HEK293 (cell line): ENCODE data around the gene UTP15.
A peak's percentile ranks its signal among the peaks of the same experiment; 100 is the strongest.

ENCODE experiments used
- CTCF ChIA-PET: fragments of 350-600 bp; formaldehyde crosslinking; extraction: SDS; loops from one replicate; lab custom pipeline; 2021; ENCODE audit warnings: antibody characterized with exemption; lab: Yijun Ruan, JAX
- POLR2A ChIA-PET: fragments of 300-600 bp; formaldehyde crosslinking; extraction: SDS; loops from one replicate; lab custom pipeline; 2020; ENCODE audit warnings: antibody characterized with exemption, inconsistent platforms; lab: Yijun Ruan, JAX
- H3K27ac ChIP-seq: fragments of 200-500 bp; sonication (Bioruptor generic); 2 replicates; pipeline ENCODE4 v1.5.1; 2014; ENCODE audit warnings: low read depth, low read length, control low read depth, inconsistent platforms; ENCODE audit errors: extremely low read depth
- H3K36me3 ChIP-seq, 2 experiments: fragments of 200-500 bp in 1 of 2; sonication (Bioruptor generic) in 1 of 2; 1 replicate in 1 of 2; 2 replicates in 1 of 2; pipeline ENCODE4 v1.5.1; 2014 to 2017; ENCODE audit warnings: inconsistent platforms in 2 of 2, low read length in 2 of 2; ENCODE audit not compliant: control insufficient read depth in 2 of 2, insufficient read depth in 1 of 2
- H3K4me1 ChIP-seq: fragments of 200-500 bp; sonication (Bioruptor generic); 2 replicates; pipeline ENCODE4 v1.5.1; 2014; ENCODE audit warnings: mild to moderate bottlenecking, low read length, inconsistent platforms; ENCODE audit not compliant: control insufficient read depth, insufficient read depth
- H3K4me3 ChIP-seq: 2 replicates; pipeline ENCODE4 v1.5.1; 2011; ENCODE audit warnings: low read depth, mild to moderate bottlenecking, control low read depth, low read length, moderate library complexity
- H3K9me3 ChIP-seq: fragments of 200-500 bp; sonication (Bioruptor generic); 2 replicates; pipeline ENCODE4 v1.5.1; 2014; ENCODE audit warnings: low read depth, low read length, inconsistent platforms; ENCODE audit not compliant: control insufficient read depth, insufficient read depth
- KLF9 ChIP-seq: fragments of 450-650 bp; formaldehyde crosslinking; IDR thresholded peaks from 2 replicates; pipeline ENCODE4 v1.5.1; 2016; ENCODE audit warnings: missing biosample characterization, missing genetic modification characterization, low read depth
- MZF1 ChIP-seq: fragments of 450-650 bp; formaldehyde crosslinking; IDR thresholded peaks from 2 replicates; pipeline ENCODE4 v1.5.1; 2017; ENCODE audit warnings: missing biosample characterization, missing genetic modification characterization, borderline replicate concordance
- OVOL3 ChIP-seq: fragments of 450-650 bp; formaldehyde crosslinking; IDR thresholded peaks from 2 replicates; pipeline ENCODE4 v1.5.1; 2016; ENCODE audit warnings: missing biosample characterization, missing genetic modification characterization
- SP3 ChIP-seq: fragments of 450-650 bp; formaldehyde crosslinking; IDR thresholded peaks from 2 replicates; pipeline ENCODE4 v1.5.1; 2016; ENCODE audit warnings: missing biosample characterization, missing genetic modification characterization
- ZBTB48 ChIP-seq: fragments of 450-650 bp; formaldehyde crosslinking; IDR thresholded peaks from 2 replicates; pipeline ENCODE4 v1.5.1; 2016; ENCODE audit warnings: missing biosample characterization, missing genetic modification characterization
- ZBTB8A ChIP-seq: fragments of 450-650 bp; formaldehyde crosslinking; IDR thresholded peaks from 2 replicates; pipeline ENCODE4 v1.5.1; 2016; ENCODE audit warnings: missing biosample characterization, missing genetic modification characterization
- ZNF341 ChIP-seq: fragments of 450-650 bp; formaldehyde crosslinking; IDR thresholded peaks from 2 replicates; pipeline ENCODE4; 2016; ENCODE audit warnings: low read depth, missing biosample characterization, missing genetic modification characterization
- ZNF366 ChIP-seq: fragments of 450-650 bp; formaldehyde crosslinking; conservative IDR thresholded peaks from 2 replicates; pipeline ENCODE4 v1.5.1; 2016; ENCODE audit warnings: missing biosample characterization, missing genetic modification characterization
- TF ChIP-seq, protein P1 (sequence below): fragments of 450-650 bp; formaldehyde crosslinking; IDR thresholded peaks from 2 replicates; pipeline ENCODE4 v1.5.1; 2016; ENCODE audit warnings: missing biosample characterization, missing genetic modification characterization
- TF ChIP-seq, protein P2 (sequence below): fragments of 450-650 bp; formaldehyde crosslinking; IDR thresholded peaks from 2 replicates; pipeline ENCODE4 v1.5.1; 2017; ENCODE audit warnings: missing biosample characterization, missing genetic modification characterization
- TF ChIP-seq, protein P3 (sequence below): fragments of 450-650 bp; formaldehyde crosslinking; IDR thresholded peaks from 2 replicates; pipeline ENCODE4 v1.5.1; 2016; ENCODE audit warnings: missing biosample characterization, missing genetic modification characterization
- TF ChIP-seq, protein P4 (sequence below): sonication (generic); formaldehyde crosslinking; IDR thresholded peaks from 2 replicates; pipeline ENCODE4 v1.8.1; 2022; ENCODE audit warnings: mild to moderate bottlenecking, moderate library complexity, missing genetic modification reagents
- TF ChIP-seq, protein P5 (sequence below): fragments of 450-650 bp; formaldehyde crosslinking; IDR thresholded peaks from 2 replicates; pipeline ENCODE4 v1.5.1; 2016; ENCODE audit warnings: missing biosample characterization, missing genetic modification characterization
- TF ChIP-seq, protein P6 (sequence below): fragments of 450-650 bp; IDR thresholded peaks from 2 replicates; pipeline ENCODE4 v1.5.1; 2018; ENCODE audit warnings: missing biosample characterization, missing genetic modification characterization

UTP15 gene

DNA sequence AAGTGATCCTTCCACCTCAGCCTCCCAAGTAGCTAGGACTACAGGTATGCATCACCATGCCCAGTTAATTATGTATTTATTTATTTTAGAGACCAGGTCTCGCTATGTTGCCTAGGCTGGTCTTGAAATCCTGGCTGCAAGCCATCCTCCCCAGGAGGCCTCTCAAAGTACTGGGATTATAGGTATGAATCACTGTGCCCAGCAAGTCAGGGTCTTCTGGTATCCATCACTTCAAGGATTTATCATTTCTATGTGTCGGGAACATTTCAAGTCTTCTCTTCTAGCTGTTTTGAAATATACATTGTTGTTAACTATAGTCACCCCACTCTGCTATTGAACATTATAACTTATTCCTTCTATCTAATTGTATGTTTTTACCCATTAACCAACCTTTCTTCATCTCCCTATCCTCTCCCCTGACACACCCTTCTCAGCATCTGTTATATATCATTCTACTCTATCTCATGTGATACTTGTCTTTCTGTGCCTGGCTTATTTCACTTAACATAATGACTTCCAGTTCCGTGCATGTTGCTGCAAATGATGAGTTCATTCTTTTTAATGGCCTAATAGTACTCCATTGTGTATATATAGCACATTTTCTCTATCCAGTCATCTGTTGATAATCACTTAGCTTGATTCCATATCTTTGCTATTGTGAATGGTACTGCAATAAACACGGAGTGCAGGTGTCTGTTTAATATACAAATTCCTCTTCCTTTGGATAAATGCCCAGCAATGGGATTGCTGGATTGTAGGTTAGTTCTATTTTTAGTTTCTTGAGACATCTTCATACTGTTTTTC is 26.4 kb downstream of the UTP15 start (continued):
- TF ChIP-seq, protein P1, sequence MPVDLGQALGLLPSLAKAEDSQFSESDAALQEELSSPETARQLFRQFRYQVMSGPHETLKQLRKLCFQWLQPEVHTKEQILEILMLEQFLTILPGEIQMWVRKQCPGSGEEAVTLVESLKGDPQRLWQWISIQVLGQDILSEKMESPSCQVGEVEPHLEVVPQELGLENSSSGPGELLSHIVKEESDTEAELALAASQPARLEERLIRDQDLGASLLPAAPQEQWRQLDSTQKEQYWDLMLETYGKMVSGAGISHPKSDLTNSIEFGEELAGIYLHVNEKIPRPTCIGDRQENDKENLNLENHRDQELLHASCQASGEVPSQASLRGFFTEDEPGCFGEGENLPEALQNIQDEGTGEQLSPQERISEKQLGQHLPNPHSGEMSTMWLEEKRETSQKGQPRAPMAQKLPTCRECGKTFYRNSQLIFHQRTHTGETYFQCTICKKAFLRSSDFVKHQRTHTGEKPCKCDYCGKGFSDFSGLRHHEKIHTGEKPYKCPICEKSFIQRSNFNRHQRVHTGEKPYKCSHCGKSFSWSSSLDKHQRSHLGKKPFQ (tag by site-specific recombination), result 0 out of 2 replicates have a peak, but pooled peaks have one; percentile 35
- TF ChIP-seq, protein P2, sequence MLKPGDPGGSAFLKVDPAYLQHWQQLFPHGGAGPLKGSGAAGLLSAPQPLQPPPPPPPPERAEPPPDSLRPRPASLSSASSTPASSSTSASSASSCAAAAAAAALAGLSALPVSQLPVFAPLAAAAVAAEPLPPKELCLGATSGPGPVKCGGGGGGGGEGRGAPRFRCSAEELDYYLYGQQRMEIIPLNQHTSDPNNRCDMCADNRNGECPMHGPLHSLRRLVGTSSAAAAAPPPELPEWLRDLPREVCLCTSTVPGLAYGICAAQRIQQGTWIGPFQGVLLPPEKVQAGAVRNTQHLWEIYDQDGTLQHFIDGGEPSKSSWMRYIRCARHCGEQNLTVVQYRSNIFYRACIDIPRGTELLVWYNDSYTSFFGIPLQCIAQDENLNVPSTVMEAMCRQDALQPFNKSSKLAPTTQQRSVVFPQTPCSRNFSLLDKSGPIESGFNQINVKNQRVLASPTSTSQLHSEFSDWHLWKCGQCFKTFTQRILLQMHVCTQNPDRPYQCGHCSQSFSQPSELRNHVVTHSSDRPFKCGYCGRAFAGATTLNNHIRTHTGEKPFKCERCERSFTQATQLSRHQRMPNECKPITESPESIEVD (tag by site-specific recombination), result 0 out of 2 replicates have a peak, but pooled peaks have one; percentile 26
- TF ChIP-seq ZBTB8A (no peak), ZBTB48 (tag by site-specific recombination) (no peak), OVOL3 (tag by site-specific recombination) (peak; percentile 70; the same call in 1 of the 2 replicates), ZNF366 (tag by site-specific recombination) (peak; percentile 82)
- TF ChIP-seq, protein P3, sequence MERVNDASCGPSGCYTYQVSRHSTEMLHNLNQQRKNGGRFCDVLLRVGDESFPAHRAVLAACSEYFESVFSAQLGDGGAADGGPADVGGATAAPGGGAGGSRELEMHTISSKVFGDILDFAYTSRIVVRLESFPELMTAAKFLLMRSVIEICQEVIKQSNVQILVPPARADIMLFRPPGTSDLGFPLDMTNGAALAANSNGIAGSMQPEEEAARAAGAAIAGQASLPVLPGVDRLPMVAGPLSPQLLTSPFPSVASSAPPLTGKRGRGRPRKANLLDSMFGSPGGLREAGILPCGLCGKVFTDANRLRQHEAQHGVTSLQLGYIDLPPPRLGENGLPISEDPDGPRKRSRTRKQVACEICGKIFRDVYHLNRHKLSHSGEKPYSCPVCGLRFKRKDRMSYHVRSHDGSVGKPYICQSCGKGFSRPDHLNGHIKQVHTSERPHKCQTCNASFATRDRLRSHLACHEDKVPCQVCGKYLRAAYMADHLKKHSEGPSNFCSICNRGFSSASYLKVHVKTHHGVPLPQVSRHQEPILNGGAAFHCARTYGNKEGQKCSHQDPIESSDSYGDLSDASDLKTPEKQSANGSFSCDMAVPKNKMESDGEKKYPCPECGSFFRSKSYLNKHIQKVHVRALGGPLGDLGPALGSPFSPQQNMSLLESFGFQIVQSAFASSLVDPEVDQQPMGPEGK (tag by site-specific recombination), result peak; percentile 41; the same call in 1 of the 2 replicates
- TF ChIP-seq, protein P4, sequence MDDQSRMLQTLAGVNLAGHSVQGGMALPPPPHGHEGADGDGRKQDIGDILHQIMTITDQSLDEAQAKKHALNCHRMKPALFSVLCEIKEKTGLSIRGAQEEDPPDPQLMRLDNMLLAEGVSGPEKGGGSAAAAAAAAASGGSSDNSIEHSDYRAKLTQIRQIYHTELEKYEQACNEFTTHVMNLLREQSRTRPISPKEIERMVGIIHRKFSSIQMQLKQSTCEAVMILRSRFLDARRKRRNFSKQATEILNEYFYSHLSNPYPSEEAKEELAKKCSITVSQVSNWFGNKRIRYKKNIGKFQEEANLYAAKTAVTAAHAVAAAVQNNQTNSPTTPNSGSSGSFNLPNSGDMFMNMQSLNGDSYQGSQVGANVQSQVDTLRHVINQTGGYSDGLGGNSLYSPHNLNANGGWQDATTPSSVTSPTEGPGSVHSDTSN (CRISPR knock-in tag), result no peak
- TF ChIP-seq, protein P5, sequence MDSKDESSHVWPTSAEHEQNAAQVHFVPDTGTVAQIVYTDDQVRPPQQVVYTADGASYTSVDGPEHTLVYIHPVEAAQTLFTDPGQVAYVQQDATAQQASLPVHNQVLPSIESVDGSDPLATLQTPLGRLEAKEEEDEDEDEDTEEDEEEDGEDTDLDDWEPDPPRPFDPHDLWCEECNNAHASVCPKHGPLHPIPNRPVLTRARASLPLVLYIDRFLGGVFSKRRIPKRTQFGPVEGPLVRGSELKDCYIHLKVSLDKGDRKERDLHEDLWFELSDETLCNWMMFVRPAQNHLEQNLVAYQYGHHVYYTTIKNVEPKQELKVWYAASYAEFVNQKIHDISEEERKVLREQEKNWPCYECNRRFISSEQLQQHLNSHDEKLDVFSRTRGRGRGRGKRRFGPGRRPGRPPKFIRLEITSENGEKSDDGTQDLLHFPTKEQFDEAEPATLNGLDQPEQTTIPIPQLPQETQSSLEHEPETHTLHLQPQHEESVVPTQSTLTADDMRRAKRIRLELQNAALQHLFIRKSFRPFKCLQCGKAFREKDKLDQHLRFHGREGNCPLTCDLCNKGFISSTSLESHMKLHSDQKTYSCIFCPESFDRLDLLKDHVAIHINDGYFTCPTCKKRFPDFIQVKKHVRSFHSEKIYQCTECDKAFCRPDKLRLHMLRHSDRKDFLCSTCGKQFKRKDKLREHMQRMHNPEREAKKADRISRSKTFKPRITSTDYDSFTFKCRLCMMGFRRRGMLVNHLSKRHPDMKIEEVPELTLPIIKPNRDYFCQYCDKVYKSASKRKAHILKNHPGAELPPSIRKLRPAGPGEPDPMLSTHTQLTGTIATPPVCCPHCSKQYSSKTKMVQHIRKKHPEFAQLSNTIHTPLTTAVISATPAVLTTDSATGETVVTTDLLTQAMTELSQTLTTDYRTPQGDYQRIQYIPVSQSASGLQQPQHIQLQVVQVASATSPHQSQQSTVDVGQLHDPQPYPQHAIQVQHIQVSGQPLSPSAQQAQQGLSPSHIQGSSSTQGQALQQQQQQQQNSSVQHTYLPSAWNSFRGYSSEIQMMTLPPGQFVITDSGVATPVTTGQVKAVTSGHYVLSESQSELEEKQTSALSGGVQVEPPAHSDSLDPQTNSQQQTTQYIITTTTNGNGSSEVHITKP, result peak; percentile 84

DNA sequence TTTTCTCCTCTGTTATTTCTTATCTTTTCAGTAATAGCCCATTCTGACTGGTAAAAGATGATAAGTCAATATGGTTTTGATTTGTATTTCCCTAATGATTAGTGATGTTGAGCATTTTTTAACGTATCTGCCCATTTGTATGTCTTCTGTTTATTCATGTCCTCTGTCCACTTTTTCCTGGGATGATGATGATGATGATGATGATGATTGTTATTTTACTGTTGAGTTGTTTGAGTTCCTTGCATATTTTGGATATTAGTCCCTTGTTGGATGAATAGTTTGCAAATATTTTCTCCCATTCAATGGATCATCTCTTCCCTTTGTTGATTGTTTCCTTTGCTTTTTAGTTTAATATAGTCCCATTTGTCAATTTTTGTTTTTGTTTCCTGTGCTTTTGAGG is 27.0 kb downstream of the UTP15 start:
- H3K36me3 ChIP-seq, result no peaks in the 10 kb centered on the region
- POLR2A ChIA-PET, result no interaction called here
- no peak overlapping the region for H3K27ac ChIP-seq
- TF ChIP-seq ZNF341 (tag by site-specific recombination) (no peak), MZF1 (tag by site-specific recombination) (no peak), KLF9 (tag by site-specific recombination) (no peak), SP3 (tag by site-specific recombination) (no peak)
- TF ChIP-seq, protein P6, sequence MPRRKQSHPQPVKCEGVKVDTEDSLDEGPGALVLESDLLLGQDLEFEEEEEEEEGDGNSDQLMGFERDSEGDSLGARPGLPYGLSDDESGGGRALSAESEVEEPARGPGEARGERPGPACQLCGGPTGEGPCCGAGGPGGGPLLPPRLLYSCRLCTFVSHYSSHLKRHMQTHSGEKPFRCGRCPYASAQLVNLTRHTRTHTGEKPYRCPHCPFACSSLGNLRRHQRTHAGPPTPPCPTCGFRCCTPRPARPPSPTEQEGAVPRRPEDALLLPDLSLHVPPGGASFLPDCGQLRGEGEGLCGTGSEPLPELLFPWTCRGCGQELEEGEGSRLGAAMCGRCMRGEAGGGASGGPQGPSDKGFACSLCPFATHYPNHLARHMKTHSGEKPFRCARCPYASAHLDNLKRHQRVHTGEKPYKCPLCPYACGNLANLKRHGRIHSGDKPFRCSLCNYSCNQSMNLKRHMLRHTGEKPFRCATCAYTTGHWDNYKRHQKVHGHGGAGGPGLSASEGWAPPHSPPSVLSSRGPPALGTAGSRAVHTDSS (tag by site-specific recombination), result peak; percentile 74
- TF ChIP-seq, all 188 proteins: peak for 1
- Histone ChIP-seq H3K4me1 (0 out of 2 replicates have a peak, but pooled peaks cover 3% of the 10 kb centered on the region), H3K4me3 (no peak overlapping the region), H3K9me3 (no peaks in the 10 kb centered on the region)
- CTCF ChIA-PET, result interaction anchor here (0.6 to 9.1 kb wide), 10 partner anchors 11 to 293 kb away, joined by 3 to 258 read pairs (median 6); no protein-coding TSS in a partner anchor
